ENCODE data around the gene OVOL1.
"Not testable (repeated sequence)": the region's sequence is repeated elsewhere in the genome, so short reads cannot be mapped to it uniquely, and the experiment has no call there.

OVOL1 gene

GRCh38 chr11:65817835-65818680 lies 31.2 kb downstream of the OVOL1 start:
- DNase-seq: peak; percentile 84 to 90

DNA sequence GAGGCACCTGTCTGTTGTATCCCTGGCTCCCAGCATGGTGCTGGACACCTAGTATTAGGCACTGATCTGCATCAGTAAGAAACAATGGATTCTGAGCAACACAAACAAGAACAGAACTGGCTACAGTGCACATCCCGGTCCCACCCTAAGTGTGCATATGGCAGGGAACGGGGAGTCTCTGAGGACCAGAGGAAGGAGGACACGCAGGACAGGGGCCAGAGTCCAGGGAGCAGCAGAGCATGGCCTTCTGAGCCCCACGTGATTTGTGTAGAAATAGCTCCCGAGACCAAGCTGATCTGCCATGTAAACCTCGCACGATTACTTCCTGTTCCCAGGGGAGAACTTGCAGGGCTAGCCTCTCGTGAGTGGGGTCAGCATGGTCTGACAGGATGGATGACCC lies 34.2 kb downstream of the OVOL1 start:
- no peak for DNase-seq

- no peak for DNase-seq
Observed at GRCh38 chr11:65822776-65823528, 36.1 kb downstream of the OVOL1 start.

DNA sequence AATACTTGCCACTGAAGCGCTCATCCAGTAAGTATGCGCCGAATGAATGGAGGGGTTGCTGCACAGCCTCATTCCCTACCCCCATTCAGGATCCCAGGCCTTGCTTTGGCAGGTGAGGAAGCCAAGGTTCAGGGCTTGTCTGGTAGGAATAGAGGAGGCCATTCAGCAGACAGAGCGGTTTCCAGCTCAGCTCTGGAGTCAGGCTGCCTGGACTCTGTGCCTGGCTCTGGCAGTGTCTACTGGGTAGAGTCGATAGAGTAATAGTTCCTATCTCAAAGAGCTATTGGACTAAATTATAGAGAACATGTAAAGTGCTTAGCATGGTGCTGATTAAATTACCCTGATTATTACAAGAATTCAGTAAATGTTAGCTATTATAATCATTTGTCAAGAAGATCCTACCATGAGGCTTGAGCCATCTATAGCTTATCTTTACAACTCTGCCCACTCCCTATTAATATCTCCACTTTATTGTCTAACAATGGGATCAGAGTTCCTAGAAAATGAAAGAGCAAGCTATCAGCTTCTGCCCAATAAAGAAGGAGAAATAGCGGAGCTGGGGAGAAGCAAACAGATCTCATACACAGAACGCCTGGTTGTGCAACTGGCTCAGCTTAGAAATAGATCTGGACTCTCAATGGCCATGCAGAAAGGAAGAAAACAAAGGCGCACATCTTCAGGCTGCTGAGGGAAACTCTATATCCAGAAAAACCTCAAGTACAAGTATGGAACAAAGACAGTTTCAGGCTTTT lies 40.3 kb downstream of the OVOL1 start:
- DNase-seq: no peak

GRCh38 chr11:65829459-65829858 lies 42.6 kb downstream of the OVOL1 start:
- DNase-seq: no peak

DNA sequence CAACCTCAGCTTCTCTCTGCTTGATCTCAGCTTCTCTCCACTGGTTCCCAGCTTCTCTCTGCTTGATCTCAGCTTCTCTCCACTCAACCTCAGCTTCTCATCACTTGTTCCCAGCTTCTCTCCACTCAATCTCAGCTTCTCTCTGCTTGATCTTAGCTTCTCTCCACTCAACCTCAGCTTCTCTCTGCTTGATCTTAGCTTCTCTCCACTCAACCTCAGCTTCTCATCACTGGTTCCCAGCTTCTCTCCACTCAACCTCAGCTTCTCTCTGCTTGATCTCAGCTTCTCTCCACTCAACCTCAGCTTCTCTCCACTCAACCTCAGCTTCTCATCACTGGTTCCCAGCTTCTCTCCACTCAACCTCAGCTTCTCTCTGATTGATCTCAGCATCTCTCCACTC lies 45.4 kb downstream of the OVOL1 start:
- DNase-seq: not testable (repeated sequence)

- peak; percentile 88 to 96 for DNase-seq
Observed at GRCh38 chr11:65833297-65834030, 46.6 kb downstream of the OVOL1 start, which contains the start of gene SNX32. TSS of gene SNX32 (plus strand) at chr11:65833963. CDS start at chr11:65834066, 103 bp downstream.

GRCh38 chr11:65834202-65834601 lies 47.3 kb downstream of the OVOL1 start:
- DNase-seq: no peak

DNA sequence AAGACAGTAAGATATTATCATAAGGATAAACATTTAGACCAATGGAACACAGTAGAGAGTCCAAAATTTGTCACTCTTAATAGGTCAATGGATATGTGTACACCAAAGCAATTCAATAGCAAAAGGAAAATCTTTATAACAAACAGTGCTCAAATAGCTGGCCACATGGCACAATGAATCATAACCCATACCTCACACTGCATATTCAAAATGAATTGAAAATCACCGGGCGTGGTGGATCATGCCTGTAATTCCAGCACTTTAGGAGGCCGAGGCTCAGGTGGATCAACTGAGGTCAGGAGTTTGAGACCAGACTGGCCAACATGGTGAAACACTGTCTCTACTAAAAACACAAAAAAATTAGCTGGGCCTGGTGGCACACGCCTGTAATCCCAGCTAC lies 55.3 kb downstream of the OVOL1 start:
- no peak for DNase-seq

DNA sequence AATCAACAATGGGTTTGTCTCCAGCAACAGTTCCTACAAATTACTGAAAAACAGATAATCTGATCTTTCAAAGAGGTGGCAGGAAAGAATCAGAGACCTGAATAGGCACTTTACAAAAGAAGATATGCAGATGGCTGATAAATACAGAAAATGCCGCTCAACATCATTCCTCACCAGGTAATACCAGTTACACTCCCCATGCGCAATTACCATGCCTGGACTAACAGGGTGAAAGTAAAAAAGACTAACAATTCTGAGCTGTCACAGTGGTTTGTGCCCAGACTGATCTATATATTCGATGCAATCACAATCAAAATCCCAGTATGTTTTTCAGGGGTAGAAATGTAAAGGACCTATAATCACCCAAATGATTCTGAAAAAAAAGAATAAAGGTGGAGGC lies 56.9 kb downstream of the OVOL1 start:
- DNase-seq: no peak

GRCh38 chr11:65844231-65844872 lies 57.5 kb downstream of the OVOL1 start:
- DNase-seq: no peak
